Lower leg skin (tissue), 4 donors: Measurements from ENCODE around the gene PRDM4. TPM values are rescaled to one million over a fixed set of nuclear protein-coding genes. Genes with fewer than 3 reads are reported as not detected.
A peak's percentile ranks its signal among the peaks of the same experiment; 100 is the strongest.

Experiments used
- DNase-seq, 2 donors: peaks; one replicate each; pipeline ENCODE4 v3.0.0-alpha.2; 2019; ENCODE audit warnings: low spot score in 2 of 2
- H3K4me3 ChIP-seq: fragments of 200-600 bp; sonication (generic); 2 replicates; pipeline ENCODE4 v1.5.1; 2017; ENCODE audit warnings: mild to moderate bottlenecking, low read depth; ENCODE audit not compliant: poor library complexity, severe bottlenecking
- CTCF ChIP-seq, 3 donors: fragments of 450-650 bp; IDR thresholded peaks; one replicate each; pipeline ENCODE4 v1.5.1; 2016; ENCODE audit warnings: antibody characterized with exemption in 3 of 3, mild to moderate bottlenecking in 3 of 3, moderate library complexity in 2 of 3
- POLR2A ChIP-seq, 2 donors: fragments of 450-650 bp; IDR thresholded peaks; one replicate each; pipeline ENCODE4 v1.6.1; 2016 to 2017; ENCODE audit warnings: antibody characterized with exemption in 2 of 2, mild to moderate bottlenecking in 1 of 2, moderate library complexity in 1 of 2
- WGBS, 2 donors: methylation state at CpG; one replicate each; pipeline ENCODE4 v1.1.5; 2018; 5-methylcytosine and 5-hydroxymethylcytosine counted together
- intact Hi-C: fragments of 100-400 bp; cut with DNase I; formaldehyde crosslinking; loops from one replicate; pipeline ENCODE4 v1.15.0; 2023; ENCODE audit warnings: low total_unique reads
- total RNA-seq, 4 donors: library from RNA; depleted of rRNA; stranded (reverse); fragments of >200 nt; gene quantifications; one replicate each; pipeline ENCODE4 v1.1.0, GENCODE V29; 2016

The PRDM4 gene
- total RNA-seq, 4 donors from 2014 or later = 15.4 to 37.3 (median 21.6) TPM

GRCh38 chr12:107764626-107765025, 3.7 kb upstream of the PRDM4 start:
- TF ChIP-seq CTCF (IDR thresholded peaks at IDR 0.05) = no peak
- no peak for TF ChIP-seq POLR2A (IDR thresholded peaks at IDR 0.05)
- H3K4me3 ChIP-seq = no peak overlapping the region
- no peak for DNase-seq
- WGBS, 2 donors = 70 to 72% methylated on average over 4 of the region's 4 CpGs
- intact Hi-C loops = no loop called here

- TF ChIP-seq POLR2A (IDR thresholded peaks at IDR 0.05) = no peak
- TF ChIP-seq CTCF (IDR thresholded peaks at IDR 0.05) = no peak
- DNase-seq = no peak
- no peak overlapping the region for H3K4me3 ChIP-seq
- intact Hi-C loops = no loop called here
- WGBS, 2 donors = 91 to 92% methylated on average over 1 of the region's 1 CpG
Measured at GRCh38 chr12:107762874-107763273, 1.9 kb upstream of the PRDM4 start.

- 9 to 12% methylated on average over 12 of the region's 12 CpGs for WGBS, 2 donors
- peak overlapping the region; percentile 33 for H3K4me3 ChIP-seq
- intact Hi-C loops = no loop called here
- no peak for TF ChIP-seq CTCF (IDR thresholded peaks at IDR 0.05)
- TF ChIP-seq POLR2A (IDR thresholded peaks at IDR 0.05) = no peak
- DNase-seq = no peak
Measured at GRCh38 chr12:107761502-107761904, 566 bp upstream of the PRDM4 start.

- intact Hi-C loops = no loop called here
- DNase-seq = peak; percentile 22 to 85
- peak overlapping the region; percentile 77 for H3K4me3 ChIP-seq
- TF ChIP-seq CTCF (IDR thresholded peaks at IDR 0.05) (no peak), POLR2A (IDR thresholded peaks at IDR 0.05) (no peak)
- 1% methylated on average over 26 to 29 of the region's 30 CpGs for WGBS, 2 donors
Measured at GRCh38 chr12:107760207-107760808, 629 bp downstream of the PRDM4 start.

GRCh38 chr12:107759410-107759809, 1.5 kb downstream of the PRDM4 start:
- no peak for DNase-seq
- intact Hi-C loops = no loop called here
- 23 to 27% methylated on average over 3 of the region's 3 CpGs for WGBS, 2 donors
- TF ChIP-seq CTCF (IDR thresholded peaks at IDR 0.05) (no peak), POLR2A (IDR thresholded peaks at IDR 0.05) (no peak)
- H3K4me3 ChIP-seq = no peak overlapping the region

GRCh38 chr12:107749083-107749482, 11.9 kb downstream of the PRDM4 start:
- WGBS, 2 donors = 49 to 50% methylated on average over 1 of the region's 1 CpG
- no peak overlapping the region for H3K4me3 ChIP-seq
- TF ChIP-seq CTCF (IDR thresholded peaks at IDR 0.05) (no peak), POLR2A (IDR thresholded peaks at IDR 0.05) (no peak)
- intact Hi-C loops = no loop called here
- DNase-seq = no peak
